Measurements from ENCODE around the gene RGS11.
A peak's percentile ranks its signal among the peaks of the same experiment; 100 is the strongest.
"Not testable (repeated sequence)": the region's sequence is repeated elsewhere in the genome, so short reads cannot be mapped to it uniquely, and the experiment has no call there.

RGS11 gene

GRCh38 chr16:278863-279366, 3.2 kb upstream of the RGS11 start:
- no peaks in the 10 kb centered on the region for H3K36me3 Mint-ChIP-seq (ENCODE audit: low read depth)
- no peaks in the 10 kb centered on the region for H3K9me3 Mint-ChIP-seq
- peaks cover 7% of the 10 kb centered on the region for H3K4me1 Mint-ChIP-seq (ENCODE audit: low read depth)
- no peak overlapping the region for H3K27ac Mint-ChIP-seq
- peaks cover 17% of the 10 kb centered on the region for H3K27me3 Mint-ChIP-seq
- no peak overlapping the region for H3K4me3 Mint-ChIP-seq

DNA sequence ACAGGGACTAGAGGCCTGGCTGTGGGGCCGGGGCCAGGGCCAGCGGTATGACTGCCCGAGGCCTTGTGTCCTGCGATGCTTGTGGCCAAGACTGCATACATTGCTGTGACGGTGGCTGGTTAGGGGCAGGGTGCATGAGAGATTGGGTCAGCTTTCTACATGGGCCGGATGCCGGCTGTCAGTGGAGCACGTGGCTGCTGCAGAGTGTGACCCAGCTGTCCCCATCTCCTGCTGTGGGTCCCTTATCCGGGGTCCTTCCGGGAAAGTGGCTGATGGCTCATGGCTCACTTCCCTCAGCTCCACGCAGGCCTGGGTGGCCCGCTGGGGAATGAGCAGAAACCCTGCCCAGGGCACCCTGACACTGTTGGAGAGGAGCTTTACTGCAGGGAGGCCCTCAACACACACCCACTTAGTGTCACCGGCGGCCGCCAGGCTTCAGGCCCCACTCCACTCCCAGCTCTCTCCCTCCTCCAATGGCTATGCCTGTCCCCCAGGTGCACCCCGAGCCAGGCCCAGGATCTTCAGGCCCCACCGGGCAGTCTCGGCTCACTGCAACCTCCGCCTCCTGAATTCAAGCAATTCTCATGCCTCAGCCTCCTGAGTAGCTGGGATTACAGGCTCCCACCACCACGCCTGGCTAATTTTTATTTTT, 808 bp upstream of the RGS11 start:
- Mint-ChIP-seq H3K4me1 (ENCODE audit: low read depth) (peaks cover 7% of the 10 kb centered on the region), H3K4me3 (peak overlapping the region; percentile 4), H3K27ac (no peak overlapping the region), H3K9me3 (no peaks in the 10 kb centered on the region), H3K36me3 (ENCODE audit: low read depth) (no peaks in the 10 kb centered on the region), H3K27me3 (peaks cover 17% of the 10 kb centered on the region)

- Mint-ChIP-seq H3K4me1 (ENCODE audit: low read depth) (peaks cover 7% of the 10 kb centered on the region), H3K4me3 (no peak overlapping the region), H3K9me3 (no peaks in the 10 kb centered on the region), H3K36me3 (ENCODE audit: low read depth) (no peaks in the 10 kb centered on the region), H3K27ac (no peak overlapping the region), H3K27me3 (peaks cover 17% of the 10 kb centered on the region)
Observed at GRCh38 chr16:275041-275641, 603 bp downstream of the RGS11 start.

DNA sequence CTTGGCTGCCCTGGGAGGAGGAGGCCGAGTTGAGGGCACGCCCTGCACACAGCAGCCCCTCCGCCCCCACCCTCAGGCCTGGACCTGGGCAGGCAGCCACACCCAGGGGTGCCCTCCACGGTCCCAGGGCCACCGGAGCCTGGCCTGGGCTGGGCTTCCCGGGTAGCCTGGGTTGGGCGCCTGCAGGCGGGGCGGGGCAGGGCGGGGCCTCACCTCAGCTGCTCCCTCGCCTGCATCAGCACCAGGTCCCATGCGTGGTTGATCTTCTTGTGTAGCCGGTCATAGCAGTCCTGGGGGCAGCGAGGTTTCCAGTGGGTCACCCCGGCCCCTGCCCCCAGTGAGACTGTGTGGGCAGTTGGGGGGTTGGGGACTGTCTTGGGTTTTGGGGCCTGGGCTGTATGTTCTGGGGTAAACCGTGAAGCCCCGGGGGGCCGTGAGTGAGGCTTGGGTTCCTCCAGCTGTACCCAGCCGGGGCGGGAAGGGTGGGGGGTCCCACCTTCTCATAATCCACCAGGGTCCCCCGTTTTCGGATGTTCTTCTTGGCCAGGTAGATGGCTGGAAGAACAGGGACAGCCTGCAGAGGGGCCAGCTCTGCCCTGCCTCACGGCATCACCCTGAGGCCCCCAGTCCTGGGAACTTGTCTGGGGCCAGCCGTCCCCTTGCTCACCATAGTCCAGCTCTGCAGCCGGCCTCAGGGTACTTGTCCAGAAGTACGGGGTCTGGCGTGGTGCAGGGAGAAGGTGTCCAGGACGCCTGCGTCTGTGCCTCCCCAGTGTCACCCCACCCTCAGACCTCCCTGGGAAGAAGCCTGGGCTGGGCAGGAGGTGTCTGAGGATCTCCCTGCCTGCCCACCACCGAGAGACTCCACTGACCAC, 2.0 kb downstream of the RGS11 start:
- H3K27me3 Mint-ChIP-seq: peaks cover 14% of the 10 kb centered on the region
- H3K9me3 Mint-ChIP-seq: no peaks in the 10 kb centered on the region
- no peak overlapping the region for H3K4me3 Mint-ChIP-seq
- no peak overlapping the region for H3K27ac Mint-ChIP-seq
- no peaks in the 10 kb centered on the region for H3K36me3 Mint-ChIP-seq (ENCODE audit: low read depth)
- H3K4me1 Mint-ChIP-seq (ENCODE audit: low read depth): peaks cover 1% of the 10 kb centered on the region

GRCh38 chr16:272633-273546, 2.9 kb downstream of the RGS11 start:
- H3K4me1 Mint-ChIP-seq (ENCODE audit: low read depth): no peaks in the 10 kb centered on the region
- H3K4me3 Mint-ChIP-seq: no peak overlapping the region
- H3K9me3 Mint-ChIP-seq: no peaks in the 10 kb centered on the region
- peaks cover 14% of the 10 kb centered on the region for H3K27me3 Mint-ChIP-seq
- no peak overlapping the region for H3K27ac Mint-ChIP-seq
- H3K36me3 Mint-ChIP-seq (ENCODE audit: low read depth): no peaks in the 10 kb centered on the region

- no peaks in the 10 kb centered on the region for H3K9me3 Mint-ChIP-seq
- no peak overlapping the region for H3K4me3 Mint-ChIP-seq
- no peaks in the 10 kb centered on the region for H3K4me1 Mint-ChIP-seq (ENCODE audit: low read depth)
- no peaks in the 10 kb centered on the region for H3K27me3 Mint-ChIP-seq
- H3K27ac Mint-ChIP-seq: no peak overlapping the region
- H3K36me3 Mint-ChIP-seq (ENCODE audit: low read depth): no peaks in the 10 kb centered on the region
Observed at GRCh38 chr16:270381-271255, 5.1 kb downstream of the RGS11 start.

- H3K4me1 Mint-ChIP-seq (ENCODE audit: low read depth): no peaks in the 10 kb centered on the region
- H3K4me3 Mint-ChIP-seq: no peak overlapping the region
- H3K9me3 Mint-ChIP-seq: no peaks in the 10 kb centered on the region
- no peak overlapping the region for H3K27ac Mint-ChIP-seq
- H3K27me3 Mint-ChIP-seq: no peaks in the 10 kb centered on the region
- H3K36me3 Mint-ChIP-seq (ENCODE audit: low read depth): no peaks in the 10 kb centered on the region
Observed at GRCh38 chr16:269061-269796, 6.5 kb downstream of the RGS11 start.

DNA sequence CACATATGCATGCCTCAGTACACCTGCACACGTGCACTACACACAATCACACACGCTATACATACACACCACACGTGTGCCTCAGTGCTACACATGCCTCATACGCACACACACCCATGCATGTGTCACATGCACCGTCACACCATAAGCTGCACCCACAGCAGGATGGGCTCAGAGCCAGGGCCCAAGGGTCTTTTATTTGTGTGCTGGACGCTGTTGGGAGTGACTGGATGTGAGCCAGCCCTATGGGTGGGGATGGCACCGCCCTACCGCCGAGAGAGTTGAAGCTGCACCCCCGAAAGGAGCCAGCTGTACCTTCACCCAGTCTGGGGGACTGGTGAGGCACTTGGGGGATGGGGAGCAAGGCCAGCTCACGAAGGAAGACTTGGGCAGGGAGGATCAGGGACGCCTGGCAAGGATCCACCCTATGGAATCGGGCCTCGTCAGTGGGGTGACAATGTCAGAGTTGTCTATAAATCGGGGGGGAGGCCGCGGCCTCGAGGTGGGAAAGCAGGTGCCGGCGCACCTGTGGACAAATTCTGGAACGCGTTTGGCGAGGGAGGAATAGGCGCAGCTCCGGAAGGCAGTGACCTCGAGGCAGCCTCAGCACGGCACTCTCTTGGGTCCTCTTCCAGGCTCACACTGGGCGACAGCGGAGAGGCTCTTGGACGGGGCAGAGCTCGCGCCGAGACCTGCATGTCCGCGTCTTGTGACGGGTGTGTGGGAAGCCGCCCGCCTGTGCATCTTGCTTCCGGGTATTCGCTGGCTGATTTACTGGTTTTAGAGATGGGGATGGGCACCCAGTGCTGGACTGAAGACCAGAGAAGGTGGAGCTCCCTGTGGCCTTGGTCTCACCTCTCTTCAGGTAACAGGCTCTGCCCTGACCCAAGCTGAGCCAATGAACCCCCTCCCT, 7.3 kb downstream of the RGS11 start:
- no peak overlapping the region for H3K4me3 Mint-ChIP-seq
- H3K27me3 Mint-ChIP-seq: no peaks in the 10 kb centered on the region

DNA sequence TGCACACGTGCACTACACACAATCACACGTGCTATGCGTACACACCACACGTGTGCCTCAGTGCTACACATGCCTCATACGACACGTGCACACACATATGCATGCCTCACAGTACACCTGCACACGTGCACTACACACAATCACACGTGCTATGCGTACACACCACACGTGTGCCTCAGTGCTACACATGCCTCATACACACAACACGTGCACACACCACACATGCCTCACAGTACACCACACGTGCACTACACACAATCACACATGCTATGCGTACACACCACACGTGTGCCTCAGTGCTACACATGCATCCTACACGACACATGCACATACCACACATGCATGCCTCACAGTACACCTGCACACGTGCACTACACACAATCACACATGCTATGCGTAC, 8.2 kb downstream of the RGS11 start:
- H3K4me3 Mint-ChIP-seq; H3K27me3 Mint-ChIP-seq; H3K4me1 Mint-ChIP-seq (ENCODE audit: low read depth); H3K36me3 Mint-ChIP-seq (ENCODE audit: low read depth); H3K9me3 Mint-ChIP-seq; H3K27ac Mint-ChIP-seq: not testable (repeated sequence)

More for the DNA sequence above, 7.3 kb downstream of the RGS11 start:
- H3K36me3 Mint-ChIP-seq (ENCODE audit: low read depth): no peaks in the 10 kb centered on the region
- H3K27ac Mint-ChIP-seq: no peak overlapping the region
- H3K9me3 Mint-ChIP-seq: no peaks in the 10 kb centered on the region
- no peaks in the 10 kb centered on the region for H3K4me1 Mint-ChIP-seq (ENCODE audit: low read depth)

DNA sequence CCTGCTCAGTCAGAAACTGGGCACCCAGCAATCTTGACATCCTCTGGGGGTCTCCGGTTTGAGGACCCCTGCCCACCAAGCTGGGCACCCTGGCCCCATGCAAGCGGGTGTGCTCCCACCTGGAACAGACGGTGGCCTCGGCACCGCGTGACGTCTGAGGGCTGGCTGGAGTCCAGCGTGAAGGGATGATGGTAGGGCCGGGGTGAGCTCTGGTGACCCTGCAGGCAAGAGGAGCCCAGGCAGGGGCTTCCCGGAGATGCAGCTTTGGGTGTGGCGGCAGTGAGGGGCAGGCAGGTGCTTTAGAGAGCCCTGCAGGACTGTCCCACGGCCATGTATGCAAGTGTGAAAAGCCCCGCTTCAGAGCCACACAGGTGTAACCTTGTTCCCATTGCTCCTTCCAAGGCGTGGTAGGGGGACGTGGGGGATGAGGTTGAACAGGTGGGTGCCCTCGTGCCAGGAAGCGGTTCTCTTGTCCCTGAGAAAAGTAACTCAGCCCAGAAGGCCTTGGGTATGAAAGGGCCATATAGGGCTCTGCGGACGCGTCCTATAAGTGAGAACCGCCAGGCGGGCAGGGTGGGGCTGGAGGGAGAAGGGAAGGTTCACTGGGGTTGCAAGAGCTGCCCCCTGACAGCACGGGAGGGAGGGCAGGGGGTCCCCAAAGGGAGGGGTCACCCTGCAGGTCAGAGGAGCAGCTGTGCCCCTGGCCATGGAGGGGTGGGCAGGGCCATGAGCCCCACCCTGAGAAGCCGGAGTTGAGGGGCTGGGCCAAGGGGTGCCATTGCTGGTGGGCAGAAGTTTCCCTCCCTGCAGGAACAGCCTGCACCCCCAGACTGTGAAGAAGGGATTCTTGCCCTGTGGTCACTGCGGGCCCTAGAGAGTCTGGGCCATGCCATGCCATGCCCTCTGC, 9.2 kb downstream of the RGS11 start:
- H3K36me3 Mint-ChIP-seq (ENCODE audit: low read depth): peaks cover 7% of the 10 kb centered on the region
- no peaks in the 10 kb centered on the region for H3K9me3 Mint-ChIP-seq
- no peak overlapping the region for H3K27ac Mint-ChIP-seq
- no peak overlapping the region for H3K4me3 Mint-ChIP-seq
- H3K27me3 Mint-ChIP-seq: no peaks in the 10 kb centered on the region
- H3K4me1 Mint-ChIP-seq (ENCODE audit: low read depth): no peaks in the 10 kb centered on the region

GRCh38 chr16:265711-266110, 10.0 kb downstream of the RGS11 start:
- H3K9me3 Mint-ChIP-seq: no peaks in the 10 kb centered on the region
- no peak overlapping the region for H3K4me3 Mint-ChIP-seq
- no peak overlapping the region for H3K27ac Mint-ChIP-seq
- no peaks in the 10 kb centered on the region for H3K27me3 Mint-ChIP-seq
- peaks cover 7% of the 10 kb centered on the region for H3K36me3 Mint-ChIP-seq (ENCODE audit: low read depth)
- no peaks in the 10 kb centered on the region for H3K4me1 Mint-ChIP-seq (ENCODE audit: low read depth)
